CD14-positive monocyte (primary cell): Measurements from ENCODE around the gene RPGRIP1L. TPM values are rescaled to one million over a fixed set of nuclear protein-coding genes. Genes with fewer than 3 reads are reported as not detected.

Source experiments
- DNase-seq, 3 donors: peaks; one replicate each; pipeline ENCODE4 v3.0.0-alpha.2; 2011 to 2022
- H2AFZ ChIP-seq: 2 replicates; pipeline ENCODE4 v1.6.0; 2012; ENCODE audit warnings: mild to moderate bottlenecking, low read depth, low read length, inconsistent platforms; ENCODE audit not compliant: insufficient read depth, poor library complexity, severe bottlenecking
- H3K27ac ChIP-seq, 2 donors: 1 replicate in 1 of 2; 2 replicates in 1 of 2; pipeline ENCODE4 v1.5.1; 2012 to 2013; ENCODE audit warnings: low read length in 2 of 2, control low read depth in 1 of 2, inconsistent platforms in 1 of 2, low read depth in 1 of 2, mild to moderate bottlenecking in 1 of 2
- H3K27me3 ChIP-seq, 2 donors: one replicate each; pipeline versions ENCODE4 v1.6.0 to v1.6.1; 2011 to 2013; ENCODE audit warnings: low read length in 2 of 2; ENCODE audit not compliant: control insufficient read depth in 2 of 2, insufficient read depth in 2 of 2
- H3K36me3 ChIP-seq, 2 donors: replicated peaks in 1 of 2; 1 replicate in 1 of 2; 2 replicates in 1 of 2; pipeline versions ENCODE4 v1.5.1 to v1.6.1; 2012 to 2013; ENCODE audit warnings: low read length in 2 of 2, control low read depth in 1 of 2, inconsistent platforms in 1 of 2, mild to moderate bottlenecking in 1 of 2; ENCODE audit not compliant: insufficient read depth in 2 of 2, control insufficient read depth in 1 of 2
- H3K4me1 ChIP-seq, 2 donors: 1 replicate in 1 of 2; 2 replicates in 1 of 2; pipeline versions ENCODE4 v1.5.1 to v1.6.1; 2012 to 2013; ENCODE audit warnings: low read length in 2 of 2, control low read depth in 1 of 2, inconsistent platforms in 1 of 2, mild to moderate bottlenecking in 1 of 2, moderate library complexity in 1 of 2; ENCODE audit not compliant: insufficient read depth in 2 of 2, control insufficient read depth in 1 of 2
- H3K4me2 ChIP-seq: replicated peaks from 2 replicates; pipeline ENCODE3; 2012; ENCODE audit warnings: low read length, moderate library complexity, mild to moderate bottlenecking; ENCODE audit not compliant: poor library complexity, severe bottlenecking; ENCODE audit errors: extremely low read depth
- H3K4me3 ChIP-seq, 3 experiments: fragments of 200-600 bp in 1 of 3; sonication (generic) in 1 of 3; replicated peaks in 1 of 3; 1 replicate in 2 of 3; 2 replicates in 1 of 3; pipeline ENCODE4 v1.5.1; 2011 to 2013; ENCODE audit warnings: low read length in 3 of 3, mild to moderate bottlenecking in 3 of 3, control low read depth in 2 of 3, low read depth in 2 of 3, inconsistent platforms in 1 of 3, moderate library complexity in 1 of 3
- H3K79me2 ChIP-seq: 2 replicates; pipeline ENCODE4 v1.6.0; 2012; ENCODE audit warnings: mild to moderate bottlenecking, control low read depth, inconsistent platforms, low read length, moderate library complexity; ENCODE audit not compliant: insufficient read depth
- H3K9ac ChIP-seq: 2 replicates; pipeline ENCODE4 v1.6.0; 2017; ENCODE audit warnings: low read length, mild to moderate bottlenecking; ENCODE audit not compliant: insufficient read depth, poor library complexity, severe bottlenecking
- H3K9me3 ChIP-seq, 2 donors: replicated peaks in 1 of 2; 1 replicate in 1 of 2; 2 replicates in 1 of 2; pipeline versions ENCODE4 v1.5.1 to v1.6.1; 2012 to 2013; ENCODE audit warnings: low read length in 2 of 2, control low read depth in 1 of 2; ENCODE audit not compliant: control insufficient read depth in 1 of 2, insufficient read depth in 1 of 2
- H4K20me1 ChIP-seq: 2 replicates; pipeline ENCODE4 v1.6.0; 2012; ENCODE audit warnings: mild to moderate bottlenecking, low read length, control low read depth, moderate library complexity; ENCODE audit not compliant: insufficient read depth
- H3K27ac Mint-ChIP-seq, 7 donors: one replicate each; pipeline ENCODE4 v1.8.0; 2020; ENCODE audit warnings: mild to moderate bottlenecking in 7 of 7, mixed read lengths in 7 of 7, moderate library complexity in 6 of 7, inconsistent platforms in 2 of 7
- H3K27me3 Mint-ChIP-seq, 3 donors: one replicate each; pipeline ENCODE4 v1.8.0; 2021 to 2022; ENCODE audit warnings: low read depth in 3 of 3, mild to moderate bottlenecking in 3 of 3, mixed read lengths in 3 of 3, moderate library complexity in 3 of 3, inconsistent platforms in 1 of 3
- H3K36me3 Mint-ChIP-seq, 2 donors: one replicate each; pipeline ENCODE4 v1.8.0; 2020; ENCODE audit warnings: mixed read lengths in 2 of 2, inconsistent platforms in 1 of 2, mild to moderate bottlenecking in 1 of 2
- H3K4me1 Mint-ChIP-seq: one replicate; pipeline ENCODE4 v1.8.0; 2020; ENCODE audit warnings: mild to moderate bottlenecking, mixed read lengths
- H3K4me3 Mint-ChIP-seq, 2 donors: one replicate each; pipeline ENCODE4 v1.8.0; 2020; ENCODE audit warnings: mild to moderate bottlenecking in 2 of 2, mixed read lengths in 2 of 2, moderate library complexity in 1 of 2
- H3K9me3 Mint-ChIP-seq, 7 donors: one replicate each; pipeline ENCODE4 v1.8.0; 2020 to 2022; ENCODE audit warnings: mixed read lengths in 7 of 7, mild to moderate bottlenecking in 6 of 7, moderate library complexity in 6 of 7, inconsistent platforms in 2 of 7
- CTCF ChIP-seq: fragments of 200-600 bp; IDR thresholded peaks from one replicate; pipeline ENCODE4 v1.8.0; 2022; ENCODE audit warnings: antibody characterized with exemption, mild to moderate bottlenecking
- WGBS: methylation state at CpG from one replicate; pipeline ENCODE4 v1.1.5; 2013; ENCODE audit warnings: missing lambda C conversion rate; ENCODE audit not compliant: insufficient coverage; 5-methylcytosine and 5-hydroxymethylcytosine counted together
- intact Hi-C, 2 donors: fragments of 100-400 bp; cut with micrococcal nuclease; formaldehyde crosslinking; loops; one replicate each; pipeline versions ENCODE4 v1.15.0 to v1.15.1; 2023
- polyA plus RNA-seq, 3 donors: library from polyadenylated mRNA; depleted of rRNA in 1 of 3; unstranded in 2 of 3; stranded (reverse) in 1 of 3; fragments of 300-500 nt in 2 of 3; fragments of >200 nt in 1 of 3; fragmentation: Illumina TruSeq in 2 of 3; gene quantifications; 1 replicate in 2 of 3; 2 replicates in 1 of 3; pipeline ENCODE4 v1.2.3, GENCODE V29; 2012 to 2021

Gene RPGRIP1L
- polyA plus RNA-seq, 3 donors, result 0.11 to 0.18 TPM; not detected in 1

GRCh38 chr16:53711390-53711789 is 7.7 kb upstream of the RPGRIP1L start:
- intact Hi-C loops, result no loop called here
- peak overlapping the region in 1 of 7 donors; percentile 80 for H3K27ac Mint-ChIP-seq
- Histone ChIP-seq H3K4me2 (no peak overlapping the region), H3K79me2 (peaks cover 29% of the 10 kb centered on the region), H3K9me3 (no peaks in the 10 kb centered on the region), H3K4me3 (no peak overlapping the region), H3K4me1 (no peaks in the 10 kb centered on the region), H3K27me3 (no peaks in the 10 kb centered on the region), H2AFZ (no peak overlapping the region), H3K9ac (no peak overlapping the region), H4K20me1 (no peaks in the 10 kb centered on the region), H3K36me3 (no peaks in the 10 kb centered on the region), H3K27ac (no peak overlapping the region)
- WGBS, result 100% methylated on average over 2 of the region's 3 CpGs
- DNase-seq, result no peak
- TF ChIP-seq CTCF, result no peak
- peaks cover 5% of the 10 kb centered on the region in 2 donors for H3K36me3 Mint-ChIP-seq
- H3K4me1 Mint-ChIP-seq, result peaks cover 13% of the 10 kb centered on the region
- H3K9me3 Mint-ChIP-seq, result peaks cover 0 to 2% (median 0%) of the 10 kb centered on the region in 7 donors
- H3K27me3 Mint-ChIP-seq, result peaks cover 0 to 2% (median 0%) of the 10 kb centered on the region in 3 donors
- no peak overlapping the region for H3K4me3 Mint-ChIP-seq

GRCh38 chr16:53708490-53708889 is 4.8 kb upstream of the RPGRIP1L start:
- H3K79me2 ChIP-seq, result peaks cover 48% of the 10 kb centered on the region
- H3K27me3 ChIP-seq, result no peaks in the 10 kb centered on the region
- H3K36me3 Mint-ChIP-seq, result peaks cover 5% of the 10 kb centered on the region in 2 donors

More at GRCh38 chr16:53708490-53708889, 4.8 kb upstream of the RPGRIP1L start:
- no peaks in the 10 kb centered on the region for H3K9me3 ChIP-seq
- intact Hi-C loops, result loop anchor here in 1 of 2 donors (10.0 kb wide), 1 partner anchor 1226 kb away; the partner anchor contains the start of gene IRX5
- peaks cover 0 to 2% (median 1%) of the 10 kb centered on the region in 3 donors for H3K27me3 Mint-ChIP-seq
- H2AFZ ChIP-seq, result no peak overlapping the region
- H4K20me1 ChIP-seq, result no peaks in the 10 kb centered on the region
- no peak overlapping the region for H3K4me3 ChIP-seq
- no peak overlapping the region for H3K4me3 Mint-ChIP-seq
- peaks cover 0 to 2% (median 0%) of the 10 kb centered on the region in 7 donors for H3K9me3 Mint-ChIP-seq
- no peak overlapping the region for H3K27ac ChIP-seq
- peaks cover 11 to 14% of the 10 kb centered on the region in 2 donors for H3K4me1 ChIP-seq
- no peaks in the 10 kb centered on the region for H3K36me3 ChIP-seq
- H3K4me1 Mint-ChIP-seq, result peaks cover 26% of the 10 kb centered on the region
- DNase-seq, result no peak
- TF ChIP-seq CTCF, result no peak
- no peak overlapping the region for H3K4me2 ChIP-seq
- H3K27ac Mint-ChIP-seq, result no peak overlapping the region
- WGBS, result no CpG with 5 or more reads among the region's 2 CpGs
- no peak overlapping the region for H3K9ac ChIP-seq
